Activated naive CD8-positive, alpha-beta T cell treated with anti-CD3 and anti-CD28 coated beads, Interleukin-2, amount 10 ng/mL, durations not matched to agents 7 days and 5 days (primary cell): Measurements from ENCODE around the gene S100A10. TPM values are rescaled to one million over a fixed set of nuclear protein-coding genes. Genes with fewer than 3 reads are reported as not detected.

Source experiments
- ATAC-seq: fragments of 150-1000 bp; cut with Tn5 transposase; one replicate; pipeline ENCODE4 v1.10.0; 2021; ENCODE audit warnings: low read depth, moderate library complexity
- POLR2A ChIA-PET: fragments of 350-600 bp; sonication (Branson Sonifier 250); formaldehyde crosslinking; loops from one replicate; lab custom pipeline; 2021; ENCODE audit warnings: antibody characterized with exemption; lab: Charles Lee
- DNase-seq: peaks from one replicate; pipeline ENCODE4 v3.0.0; 2021
- H3K27ac Mint-ChIP-seq: one replicate; pipeline ENCODE4 v1.8.0; 2022; ENCODE audit warnings: mild to moderate bottlenecking, mixed read lengths
- H3K27me3 Mint-ChIP-seq: one replicate; pipeline ENCODE4 v1.8.0; 2022; ENCODE audit warnings: mild to moderate bottlenecking, moderate library complexity, mixed read lengths
- H3K36me3 Mint-ChIP-seq: one replicate; pipeline ENCODE4 v1.8.0; 2021; ENCODE audit warnings: mild to moderate bottlenecking, mixed read lengths
- H3K4me1 Mint-ChIP-seq: one replicate; pipeline ENCODE4 v1.8.0; 2021; ENCODE audit warnings: mixed read lengths
- H3K4me3 Mint-ChIP-seq: one replicate; pipeline ENCODE4 v1.8.0; 2022; ENCODE audit warnings: mild to moderate bottlenecking, moderate library complexity, mixed read lengths
- H3K9me3 Mint-ChIP-seq: one replicate; pipeline ENCODE4 v1.8.0; 2021; ENCODE audit warnings: mixed read lengths
- total RNA-seq, 2 experiments: library from RNA; stranded (reverse); gene quantifications; one replicate each; pipeline ENCODE4 v1.2.3, GENCODE V29; 2021

The S100A10 gene
- total RNA-seq, 2 experiments from 2014 or later, result 529 to 544 TPM

GRCh38 chr1:152026895-152027294 lies 33.2 kb upstream of the S100A10 start:
- Mint-ChIP-seq H3K9me3 (peaks cover 1% of the 10 kb centered on the region), H3K36me3 (peaks cover 26% of the 10 kb centered on the region), H3K4me1 (peaks cover 21% of the 10 kb centered on the region), H3K27me3 (peaks cover 3% of the 10 kb centered on the region), H3K4me3 (no peak overlapping the region), H3K27ac (no peak overlapping the region)
- POLR2A ChIA-PET, result no interaction called here
- DNase-seq (no peak), ATAC-seq (no peak)

GRCh38 chr1:152024223-152024622 lies 30.6 kb upstream of the S100A10 start:
- Mint-ChIP-seq H3K27me3 (peaks cover 3% of the 10 kb centered on the region), H3K4me3 (no peak overlapping the region), H3K36me3 (peaks cover 8% of the 10 kb centered on the region), H3K4me1 (peaks cover 8% of the 10 kb centered on the region), H3K9me3 (peaks cover 1% of the 10 kb centered on the region), H3K27ac (no peak overlapping the region)
- ATAC-seq, result no peak
- POLR2A ChIA-PET, result no interaction called here
- no peak for DNase-seq

GRCh38 chr1:152023221-152023620 lies 29.6 kb upstream of the S100A10 start:
- Mint-ChIP-seq H3K4me3 (no peak overlapping the region), H3K27ac (no peak overlapping the region), H3K4me1 (peaks cover 2% of the 10 kb centered on the region), H3K27me3 (peaks cover 10% of the 10 kb centered on the region), H3K36me3 (peaks cover 2% of the 10 kb centered on the region), H3K9me3 (peaks cover 1% of the 10 kb centered on the region)
- ATAC-seq, result no peak
- POLR2A ChIA-PET, result no interaction called here
- DNase-seq, result no peak

GRCh38 chr1:152022474-152022873 lies 28.8 kb upstream of the S100A10 start:
- H3K9me3 Mint-ChIP-seq, result peaks cover 1% of the 10 kb centered on the region
- H3K4me1 Mint-ChIP-seq, result peaks cover 2% of the 10 kb centered on the region
- H3K36me3 Mint-ChIP-seq, result peaks cover 2% of the 10 kb centered on the region
- ATAC-seq, result no peak
- H3K27ac Mint-ChIP-seq, result no peak overlapping the region
- H3K27me3 Mint-ChIP-seq, result peaks cover 10% of the 10 kb centered on the region
- no peak overlapping the region for H3K4me3 Mint-ChIP-seq
- POLR2A ChIA-PET, result no interaction called here
- no peak for DNase-seq

- Mint-ChIP-seq H3K9me3 (peaks cover 1% of the 10 kb centered on the region), H3K4me3 (no peak overlapping the region), H3K27me3 (peaks cover 10% of the 10 kb centered on the region), H3K27ac (no peak overlapping the region), H3K36me3 (peaks cover 2% of the 10 kb centered on the region), H3K4me1 (no peaks in the 10 kb centered on the region)
- ATAC-seq (no peak), DNase-seq (no peak)
- POLR2A ChIA-PET, result no interaction called here
These were observed 27.9 kb upstream of the S100A10 start for GRCh38 chr1:152021569-152021968.

- POLR2A ChIA-PET, result no interaction called here
- H3K4me3 Mint-ChIP-seq, result no peak overlapping the region
- no peaks in the 10 kb centered on the region for H3K9me3 Mint-ChIP-seq
- DNase-seq (no peak), ATAC-seq (no peak)
- peaks cover 10% of the 10 kb centered on the region for H3K27me3 Mint-ChIP-seq
- no peaks in the 10 kb centered on the region for H3K4me1 Mint-ChIP-seq
- H3K27ac Mint-ChIP-seq, result no peak overlapping the region
- no peaks in the 10 kb centered on the region for H3K36me3 Mint-ChIP-seq
These were observed 27.2 kb upstream of the S100A10 start for GRCh38 chr1:152020849-152021248.

GRCh38 chr1:152018537-152018936 lies 24.9 kb upstream of the S100A10 start:
- Mint-ChIP-seq H3K27ac (no peak overlapping the region), H3K4me3 (no peak overlapping the region), H3K36me3 (no peaks in the 10 kb centered on the region), H3K9me3 (no peaks in the 10 kb centered on the region), H3K27me3 (peaks cover 17% of the 10 kb centered on the region), H3K4me1 (peaks cover 4% of the 10 kb centered on the region)
- DNase-seq (no peak), ATAC-seq (no peak)
- POLR2A ChIA-PET, result no interaction called here

- Mint-ChIP-seq H3K4me3 (no peak overlapping the region), H3K27ac (no peak overlapping the region), H3K36me3 (no peaks in the 10 kb centered on the region), H3K27me3 (peaks cover 20% of the 10 kb centered on the region), H3K9me3 (no peaks in the 10 kb centered on the region), H3K4me1 (peaks cover 4% of the 10 kb centered on the region)
- POLR2A ChIA-PET, result no interaction called here
- ATAC-seq (no peak), DNase-seq (no peak)
These were observed 22.1 kb upstream of the S100A10 start for GRCh38 chr1:152015766-152016165.

GRCh38 chr1:152014943-152015342 lies 21.3 kb upstream of the S100A10 start:
- POLR2A ChIA-PET, result no interaction called here
- H3K36me3 Mint-ChIP-seq, result no peaks in the 10 kb centered on the region
- H3K27me3 Mint-ChIP-seq, result peaks cover 23% of the 10 kb centered on the region
- H3K4me1 Mint-ChIP-seq, result peaks cover 4% of the 10 kb centered on the region
- no peak overlapping the region for H3K27ac Mint-ChIP-seq
- no peaks in the 10 kb centered on the region for H3K9me3 Mint-ChIP-seq
- DNase-seq (no peak), ATAC-seq (no peak)
- H3K4me3 Mint-ChIP-seq, result no peak overlapping the region

GRCh38 chr1:152013664-152014237 lies 20.1 kb upstream of the S100A10 start:
- H3K36me3 Mint-ChIP-seq, result no peaks in the 10 kb centered on the region
- peaks cover 4% of the 10 kb centered on the region for H3K4me1 Mint-ChIP-seq
- no peak for ATAC-seq
- DNase-seq, result no peak
- H3K4me3 Mint-ChIP-seq, result no peak overlapping the region
- peaks cover 28% of the 10 kb centered on the region for H3K27me3 Mint-ChIP-seq
- H3K27ac Mint-ChIP-seq, result no peak overlapping the region
- POLR2A ChIA-PET, result no interaction called here
- no peaks in the 10 kb centered on the region for H3K9me3 Mint-ChIP-seq

- H3K4me3 Mint-ChIP-seq, result no peak overlapping the region
- ATAC-seq (no peak), DNase-seq (no peak)
- H3K27ac Mint-ChIP-seq, result no peak overlapping the region
- no peaks in the 10 kb centered on the region for H3K36me3 Mint-ChIP-seq
- peaks cover 34% of the 10 kb centered on the region for H3K27me3 Mint-ChIP-seq
- POLR2A ChIA-PET, result no interaction called here
- H3K4me1 Mint-ChIP-seq, result peaks cover 8% of the 10 kb centered on the region
- H3K9me3 Mint-ChIP-seq, result no peaks in the 10 kb centered on the region
These were observed 16.0 kb upstream of the S100A10 start for GRCh38 chr1:152009691-152010090.

- peaks cover 3% of the 10 kb centered on the region for H3K4me1 Mint-ChIP-seq
- no peak overlapping the region for H3K27ac Mint-ChIP-seq
- no peaks in the 10 kb centered on the region for H3K36me3 Mint-ChIP-seq
- no peaks in the 10 kb centered on the region for H3K9me3 Mint-ChIP-seq
- DNase-seq, result no peak
- H3K27me3 Mint-ChIP-seq, result peaks cover 40% of the 10 kb centered on the region
- POLR2A ChIA-PET, result no interaction called here
- no peak overlapping the region for H3K4me3 Mint-ChIP-seq
- no peak for ATAC-seq
These were observed 13.4 kb upstream of the S100A10 start for GRCh38 chr1:152007047-152007446.

GRCh38 chr1:152005360-152005912 lies 11.8 kb upstream of the S100A10 start:
- DNase-seq, result no peak
- POLR2A ChIA-PET, result no interaction called here
- peaks cover 38% of the 10 kb centered on the region for H3K27me3 Mint-ChIP-seq

GRCh38 chr1:152003846-152004442 lies 10.3 kb upstream of the S100A10 start:
- DNase-seq, result no peak
- Mint-ChIP-seq H3K36me3 (no peaks in the 10 kb centered on the region), H3K4me1 (peaks cover 5% of the 10 kb centered on the region), H3K9me3 (no peaks in the 10 kb centered on the region), H3K27me3 (peaks cover 37% of the 10 kb centered on the region), H3K4me3 (no peak overlapping the region), H3K27ac (no peak overlapping the region)
- POLR2A ChIA-PET, result interaction anchor here (0.6 kb wide), 1 partner anchor 316 kb away, joined by 4 read pairs; no protein-coding TSS in a partner anchor
- no peak for ATAC-seq

More at GRCh38 chr1:152005360-152005912, 11.8 kb upstream of the S100A10 start:
- no peak for ATAC-seq
- Mint-ChIP-seq H3K4me1 (peaks cover 5% of the 10 kb centered on the region), H3K9me3 (no peaks in the 10 kb centered on the region), H3K36me3 (no peaks in the 10 kb centered on the region), H3K4me3 (no peak overlapping the region), H3K27ac (no peak overlapping the region)
